Activated T-helper 1 cell treated with anti-CD3 and anti-CD28 coated beads, Interleukin-12 subunit alpha, Interleukin-12 subunit beta, Interleukin-2, Interleukin-4 antibody, amounts not matched to agents 30 ng/mL and 10 ng/mL and 1 ng/mL, durations not matched to agents 14 hours and 24 hours and 36 hours (primary cell): ENCODE results near the gene RELA. TPM values are rescaled to one million over a fixed set of nuclear protein-coding genes. Genes with fewer than 3 reads are reported as not detected.
"Not testable (repeated sequence)": the region's sequence is repeated elsewhere in the genome, so short reads cannot be mapped to it uniquely, and the experiment has no call there.

ENCODE experiments used
- DNase-seq: peaks from one replicate; pipeline ENCODE4 v3.0.0; 2021; ENCODE audit warnings: low spot score
- H3K27ac Mint-ChIP-seq: one replicate; pipeline ENCODE4 v1.8.0; 2021; ENCODE audit warnings: mild to moderate bottlenecking, mixed read lengths
- H3K27me3 Mint-ChIP-seq: one replicate; pipeline ENCODE4 v1.8.0; 2022; ENCODE audit warnings: mild to moderate bottlenecking, moderate library complexity, mixed read lengths; ENCODE audit not compliant: insufficient read depth
- H3K36me3 Mint-ChIP-seq: one replicate; pipeline ENCODE4 v1.8.0; 2021; ENCODE audit warnings: low read depth, mixed read lengths
- H3K4me1 Mint-ChIP-seq: one replicate; pipeline ENCODE4 v1.8.0; 2021; ENCODE audit warnings: low read depth, mixed read lengths
- H3K4me3 Mint-ChIP-seq: one replicate; pipeline ENCODE4 v1.8.0; 2021; ENCODE audit warnings: mild to moderate bottlenecking, moderate library complexity, mixed read lengths
- H3K9me3 Mint-ChIP-seq: one replicate; pipeline ENCODE4 v1.8.0; 2021; ENCODE audit warnings: mixed read lengths
- intact Hi-C: fragments of 100-400 bp; cut with micrococcal nuclease; formaldehyde crosslinking; loops from one replicate; pipeline ENCODE4 v1.15.1; 2024
- total RNA-seq: library from RNA; stranded (reverse); gene quantifications from 2 replicates; pipeline ENCODE4 v1.2.3, GENCODE V29; 2022

RELA gene
- 102 and 104 TPM in 2 replicates for total RNA-seq

DNA sequence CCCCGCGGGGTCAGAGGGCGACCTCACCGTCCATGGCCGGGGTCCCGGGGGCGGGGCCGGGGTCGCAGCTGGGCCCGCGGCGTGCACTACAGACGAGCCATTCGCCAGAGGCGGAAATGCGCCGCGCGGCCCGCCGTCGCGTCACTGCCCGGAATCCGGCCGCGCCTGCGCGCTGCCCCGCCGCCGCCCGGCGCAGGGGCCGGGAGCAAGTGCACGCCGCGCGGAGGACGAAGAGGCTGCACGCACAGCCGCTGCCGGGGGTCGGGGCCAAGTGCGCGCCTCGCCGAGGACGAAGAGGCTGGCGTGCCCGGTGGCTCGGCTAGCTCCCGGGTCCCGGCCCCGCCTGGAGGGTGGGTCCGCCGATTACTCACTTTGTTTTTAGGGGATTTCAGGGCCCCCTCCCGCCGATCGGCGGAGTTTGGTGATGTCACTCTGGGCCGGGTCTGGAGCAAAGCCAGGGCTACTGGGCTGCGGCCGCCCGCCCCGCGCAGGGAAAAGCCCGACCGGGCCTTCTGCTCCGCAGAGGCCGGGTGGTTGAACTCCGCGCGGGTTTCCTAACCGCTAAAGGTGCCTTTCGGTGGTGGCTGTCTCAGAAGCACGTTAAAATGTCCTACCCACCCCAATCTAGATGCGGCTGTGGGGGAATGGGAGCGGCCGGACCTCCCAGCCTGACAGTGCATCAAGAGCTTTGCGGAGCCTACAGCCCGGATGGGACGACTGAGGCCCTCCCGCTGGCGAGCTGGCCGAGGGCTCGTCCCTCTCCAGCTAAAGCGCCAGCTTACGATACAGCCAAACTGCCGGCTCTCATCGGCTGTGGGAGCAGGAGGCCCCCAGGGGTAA lies at the start of gene RELA:
RELA (minus strand) TSS at position 118 of the 840 bp plus-strand sequence; CDS start at position 34, 84 bp downstream.
- Mint-ChIP-seq H3K27me3 (no peaks in the 10 kb centered on the region), H3K4me1 (peaks cover 30% of the 10 kb centered on the region), H3K36me3 (peaks cover 25% of the 10 kb centered on the region)

DNA sequence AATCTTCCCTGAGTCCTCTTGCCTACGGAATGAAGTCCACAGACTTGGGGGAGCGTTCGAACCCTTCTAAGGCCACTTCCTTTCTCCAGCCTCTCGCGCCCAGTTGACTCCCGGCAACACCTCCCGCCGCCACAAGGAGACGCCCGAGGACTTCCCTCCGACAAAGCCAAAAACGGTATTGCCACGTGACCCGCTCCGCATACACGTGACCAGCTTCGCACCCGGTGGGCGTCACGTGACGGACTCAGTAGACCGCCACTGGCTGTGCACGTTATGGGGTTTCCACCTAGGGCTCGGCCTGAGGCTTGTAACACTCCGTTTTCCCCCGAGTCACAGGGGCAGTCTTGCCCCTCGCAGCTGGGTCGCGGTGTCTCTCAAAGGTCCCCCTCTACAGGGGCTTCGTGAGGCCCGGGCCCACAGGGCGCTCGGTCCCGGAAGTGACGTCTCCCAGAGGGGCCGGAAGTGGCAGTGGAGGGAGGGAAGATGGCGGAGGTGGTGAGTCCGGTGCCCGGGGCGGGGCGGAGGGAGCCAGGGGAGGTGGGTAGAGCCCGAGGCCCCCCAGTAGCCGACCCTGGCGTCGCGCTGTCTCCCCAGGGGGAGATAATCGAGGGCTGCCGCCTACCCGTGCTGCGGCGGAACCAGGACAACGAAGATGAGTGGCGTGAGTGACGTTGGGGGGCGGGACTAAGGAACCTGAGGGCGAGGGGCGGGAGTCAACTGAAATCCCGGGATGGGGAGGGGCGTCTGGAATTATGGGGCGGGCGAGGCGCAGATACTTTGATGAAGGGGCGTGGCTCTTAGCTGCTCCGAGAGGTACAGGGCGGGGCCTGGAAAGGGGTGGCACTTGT lies 49.3 kb upstream of the RELA start, which contains the start of gene KAT5:
KAT5 (plus strand) TSS at position 468 of the 848 bp plus-strand sequence; CDS start at position 484, 16 bp downstream.
- no peaks in the 10 kb centered on the region for H3K27me3 Mint-ChIP-seq
- peak within 1 kb of the TSS; percentile 96 for H3K4me3 Mint-ChIP-seq
- peak within 1 kb of the TSS; percentile 98 for H3K27ac Mint-ChIP-seq
- H3K36me3 Mint-ChIP-seq, result peaks cover 24% of the 10 kb centered on the region
- peaks cover 29% of the 10 kb centered on the region for H3K4me1 Mint-ChIP-seq
- DNase-seq, result peak; percentile 98
- intact Hi-C loops, result loop anchor here (1.0 to 5.0 kb wide), 14 partner anchors 8 to 555 kb away; partner anchors contain the start of genes AP5B1, BANF1, CCDC85B and EIF1AD
- no peaks in the 10 kb centered on the region for H3K9me3 Mint-ChIP-seq

More for the DNA sequence above, at the start of gene RELA:
- no peaks in the 10 kb centered on the region for H3K9me3 Mint-ChIP-seq
- H3K27ac Mint-ChIP-seq, result peak within 1 kb of the TSS; percentile 93
- H3K4me3 Mint-ChIP-seq, result peak within 1 kb of the TSS; percentile 89
- intact Hi-C loops, result loop anchor here (1.0 to 2.0 kb wide), 8 partner anchors 10 to 340 kb away; partner anchors contain the start of genes BANF1, C11orf68, DRAP1 and EIF1AD
- peak; percentile 89 for DNase-seq

DNA sequence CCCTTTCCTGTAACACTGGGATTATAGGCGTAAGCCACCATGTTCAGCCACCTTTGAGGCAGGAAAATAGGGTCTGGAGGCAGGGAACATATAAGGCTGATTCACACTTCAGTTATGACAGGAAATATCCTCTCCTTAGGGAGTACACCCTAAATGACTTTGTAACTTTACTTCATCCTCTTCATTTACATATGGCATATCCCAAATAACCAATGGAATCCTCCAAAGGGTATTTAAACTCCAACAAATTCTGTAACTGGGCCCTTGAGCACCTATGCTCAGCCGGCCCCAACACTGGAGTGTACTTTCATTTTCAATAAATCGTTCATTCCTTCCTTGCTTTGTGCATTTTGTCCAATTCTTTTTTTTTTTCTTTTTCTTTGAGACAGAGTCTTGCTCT lies 47.7 kb upstream of the RELA start:
- H3K27me3 Mint-ChIP-seq, result no peaks in the 10 kb centered on the region
- no peak for DNase-seq
- no peaks in the 10 kb centered on the region for H3K9me3 Mint-ChIP-seq
- no peak overlapping the region for H3K4me3 Mint-ChIP-seq
- H3K27ac Mint-ChIP-seq, result no peak overlapping the region
- peaks cover 20% of the 10 kb centered on the region for H3K36me3 Mint-ChIP-seq
- peaks cover 37% of the 10 kb centered on the region for H3K4me1 Mint-ChIP-seq
- intact Hi-C loops, result loop anchor here (5.0 kb wide), 3 partner anchors 292 to 557 kb away; partner anchors contain the start of genes BANF1, EIF1AD, FRMD8 and RAB1B

DNA sequence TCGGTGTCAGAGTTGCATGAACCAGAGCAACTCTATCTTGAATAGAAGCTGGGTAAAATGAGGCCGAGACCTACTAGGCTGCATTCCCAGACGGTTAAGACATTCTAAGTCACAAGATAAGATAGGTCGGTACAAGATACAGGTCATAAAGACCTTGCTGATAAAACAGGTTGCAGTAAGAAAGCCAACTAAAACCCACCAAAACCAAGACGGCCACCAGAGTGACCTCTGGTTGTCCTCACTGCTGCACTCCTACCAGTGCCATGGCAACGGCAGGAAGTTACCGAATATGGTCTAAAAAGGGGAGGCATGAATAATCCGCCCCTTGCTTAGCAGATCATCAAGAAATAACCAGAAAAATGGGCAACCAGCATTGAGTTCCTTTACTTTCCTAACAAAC lies 46.9 kb upstream of the RELA start:
- Mint-ChIP-seq H3K4me3 (no peak overlapping the region), H3K27me3 (no peaks in the 10 kb centered on the region), H3K27ac (no peak overlapping the region), H3K36me3 (peaks cover 13% of the 10 kb centered on the region), H3K4me1 (peaks cover 30% of the 10 kb centered on the region), H3K9me3 (no peaks in the 10 kb centered on the region)
- no peak for DNase-seq
- intact Hi-C loops, result loop anchor here (5.0 kb wide), 3 partner anchors 293 to 558 kb away; partner anchors contain the start of genes BANF1, EIF1AD, FRMD8 and RAB1B

DNA sequence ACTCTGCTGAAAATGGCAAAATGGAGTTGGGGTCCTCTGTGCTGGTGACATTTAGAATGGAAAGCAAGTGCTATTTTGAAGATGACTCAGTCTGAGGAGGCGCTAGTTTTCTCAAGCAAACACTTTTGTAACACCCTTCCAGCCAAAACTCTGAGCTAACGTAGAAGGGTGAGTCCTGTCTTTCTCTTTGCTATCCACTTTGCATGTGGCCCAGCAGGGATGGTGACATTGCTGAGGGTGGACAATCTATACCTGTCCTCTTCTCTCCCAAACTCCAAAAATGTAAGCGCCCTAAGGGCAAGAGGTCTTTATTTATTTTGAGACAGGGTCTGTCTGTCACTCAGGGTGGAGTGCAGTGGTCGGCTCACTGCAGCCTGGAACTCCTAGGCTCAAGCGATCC lies 45.7 kb upstream of the RELA start:
- Mint-ChIP-seq H3K36me3 (peaks cover 4% of the 10 kb centered on the region), H3K9me3 (no peaks in the 10 kb centered on the region), H3K27me3 (no peaks in the 10 kb centered on the region), H3K4me1 (peaks cover 27% of the 10 kb centered on the region), H3K27ac (no peak overlapping the region), H3K4me3 (no peak overlapping the region)
- no peak for DNase-seq
- intact Hi-C loops, result no loop called here

DNA sequence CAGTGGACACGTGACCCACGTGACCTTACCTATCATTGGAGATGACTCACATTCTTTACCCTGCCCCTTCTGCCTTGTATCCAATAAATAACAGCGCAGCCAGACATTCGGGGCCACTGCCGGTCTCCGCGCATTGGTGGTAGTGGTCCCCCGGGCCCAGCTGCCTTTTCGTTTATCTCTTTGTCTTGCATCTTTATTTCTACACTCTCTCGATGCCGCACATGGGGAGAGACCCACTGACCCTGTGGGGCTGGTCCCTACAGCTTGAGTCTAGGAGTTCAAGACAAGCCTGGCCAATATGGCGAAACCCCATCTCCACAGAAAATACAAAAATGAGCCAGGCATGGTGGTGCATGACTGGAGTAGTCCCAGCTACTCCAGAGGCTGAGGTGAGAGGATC lies 44.3 kb upstream of the RELA start:
- H3K4me3 Mint-ChIP-seq, H3K27me3 Mint-ChIP-seq, H3K27ac Mint-ChIP-seq, H3K9me3 Mint-ChIP-seq, DNase-seq, intact Hi-C loops, H3K36me3 Mint-ChIP-seq: not testable (repeated sequence)
- peaks cover 22% of the 10 kb centered on the region for H3K4me1 Mint-ChIP-seq

DNA sequence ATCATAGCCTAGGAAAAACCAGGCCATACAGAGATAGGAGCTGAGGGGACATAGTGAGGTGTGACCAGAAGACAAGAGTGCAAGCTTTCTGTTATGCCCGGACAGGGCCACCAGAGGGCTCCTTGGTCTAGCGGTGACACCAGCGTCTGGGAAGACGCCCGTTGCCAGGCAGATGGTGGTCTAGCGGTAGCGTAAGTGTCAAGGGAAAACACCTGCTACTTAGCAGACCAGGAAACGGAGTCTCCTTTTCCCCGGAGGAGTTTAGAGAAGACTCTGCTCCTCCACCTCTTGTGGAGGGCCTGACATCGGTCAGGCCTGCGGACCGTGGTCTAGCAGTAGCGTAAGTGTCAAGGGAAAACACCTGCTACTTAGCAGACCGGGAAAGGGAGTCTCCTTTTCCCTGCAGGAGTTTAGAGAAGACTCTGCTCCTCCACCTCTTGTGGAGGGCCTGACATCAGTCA lies 43.6 kb upstream of the RELA start:
- not testable (repeated sequence) for H3K27ac Mint-ChIP-seq, H3K36me3 Mint-ChIP-seq, H3K4me3 Mint-ChIP-seq, H3K9me3 Mint-ChIP-seq, H3K27me3 Mint-ChIP-seq
- peaks cover 16% of the 10 kb centered on the region for H3K4me1 Mint-ChIP-seq
- peak; percentile 71 for DNase-seq
- intact Hi-C loops, result loop anchor here (1.0 kb wide), 3 partner anchors 112 to 283 kb away; no protein-coding TSS in a partner anchor

DNA sequence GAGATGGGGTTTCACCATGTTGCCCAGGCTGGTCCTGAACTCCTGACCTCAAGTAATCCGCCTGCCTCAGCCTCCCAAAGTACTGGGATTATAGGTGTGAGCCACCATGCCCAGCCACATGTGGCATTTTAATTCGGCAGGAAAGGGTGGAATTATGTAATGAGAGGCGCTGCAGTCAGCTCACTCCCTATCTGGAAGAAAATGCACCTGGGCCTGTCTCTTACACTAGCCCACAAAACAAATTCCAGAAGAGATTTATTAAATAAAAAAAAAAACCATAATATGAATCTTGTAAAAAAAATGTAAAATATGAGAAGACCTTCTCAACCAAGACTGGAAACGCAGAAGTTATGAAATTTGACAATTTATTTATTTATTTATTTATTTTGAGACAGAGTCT lies 41.1 kb upstream of the RELA start:
- H3K4me3 Mint-ChIP-seq, result no peak overlapping the region
- no peaks in the 10 kb centered on the region for H3K36me3 Mint-ChIP-seq
- intact Hi-C loops, result no loop called here
- peaks cover 2% of the 10 kb centered on the region for H3K27me3 Mint-ChIP-seq
- DNase-seq, result no peak
- H3K4me1 Mint-ChIP-seq, result peaks cover 11% of the 10 kb centered on the region
- H3K27ac Mint-ChIP-seq, result no peak overlapping the region
- no peaks in the 10 kb centered on the region for H3K9me3 Mint-ChIP-seq

DNA sequence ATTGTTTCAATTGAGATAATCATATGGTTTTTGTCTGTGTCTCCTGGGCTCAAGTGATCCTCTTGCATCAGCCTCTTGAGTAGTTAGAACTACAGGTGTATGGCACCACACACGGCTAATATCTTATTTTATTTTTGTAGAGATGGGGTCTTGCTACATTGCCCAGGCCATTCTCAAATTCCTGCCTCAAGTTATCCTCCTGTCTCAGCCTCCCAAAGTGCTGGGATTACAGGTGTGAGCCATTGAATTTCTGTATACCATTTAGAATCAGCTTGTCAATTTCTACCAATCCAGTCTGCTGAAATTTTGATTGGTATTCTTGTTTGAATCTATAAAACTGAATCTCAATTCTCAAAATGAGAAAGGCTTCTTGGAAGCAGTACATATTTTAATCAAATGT lies 39.0 kb upstream of the RELA start:
- Mint-ChIP-seq H3K4me1 (peaks cover 4% of the 10 kb centered on the region), H3K9me3 (no peaks in the 10 kb centered on the region), H3K27ac (no peak overlapping the region), H3K27me3 (peaks cover 6% of the 10 kb centered on the region), H3K36me3 (no peaks in the 10 kb centered on the region), H3K4me3 (no peak overlapping the region)
- no peak for DNase-seq
- intact Hi-C loops, result no loop called here

DNA sequence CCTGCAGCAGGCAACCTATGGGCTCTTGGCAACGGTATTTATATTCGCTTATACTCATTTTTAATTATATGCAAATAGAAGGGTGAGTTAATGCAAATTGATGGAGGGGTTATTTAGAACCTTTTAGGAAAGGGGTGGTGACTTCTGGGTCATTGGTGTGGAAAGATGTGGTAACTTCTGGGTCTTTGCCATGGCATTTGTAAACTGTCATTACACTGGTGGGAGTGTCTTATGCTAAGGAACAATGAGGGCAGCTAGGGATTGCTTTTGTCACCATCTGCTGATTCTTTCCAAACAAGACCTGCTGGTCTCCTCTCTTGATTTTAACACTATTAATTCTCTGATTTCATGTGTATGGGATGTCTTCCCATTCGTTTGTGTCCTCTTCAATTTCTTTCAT lies 37.7 kb upstream of the RELA start:
- Mint-ChIP-seq H3K9me3 (no peaks in the 10 kb centered on the region), H3K4me3 (no peak overlapping the region), H3K27ac (no peak overlapping the region), H3K36me3 (no peaks in the 10 kb centered on the region), H3K27me3 (peaks cover 6% of the 10 kb centered on the region), H3K4me1 (no peaks in the 10 kb centered on the region)
- intact Hi-C loops, result no loop called here
- DNase-seq, result no peak

DNA sequence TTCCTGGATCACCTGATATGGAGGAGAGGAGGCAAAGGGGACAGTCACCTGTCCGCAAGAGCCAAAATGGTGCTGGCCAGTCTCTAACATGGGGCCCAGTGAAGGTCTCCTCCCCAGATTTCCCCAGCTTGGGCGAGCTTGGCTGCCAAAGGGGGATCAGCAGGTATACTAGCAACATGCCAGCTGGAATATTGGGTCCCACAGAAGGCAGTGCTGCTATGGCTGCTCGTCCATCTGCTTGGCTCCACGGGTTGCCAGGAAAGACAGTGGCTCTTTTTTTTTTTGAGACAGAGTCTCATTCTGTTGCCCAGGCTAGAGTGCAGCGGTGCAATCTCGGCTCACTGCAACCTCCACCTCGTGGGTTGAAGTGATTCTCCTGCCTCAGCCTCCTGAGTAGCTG lies 36.6 kb upstream of the RELA start:
- Mint-ChIP-seq H3K27me3 (peaks cover 6% of the 10 kb centered on the region), H3K9me3 (no peaks in the 10 kb centered on the region), H3K36me3 (no peaks in the 10 kb centered on the region), H3K27ac (no peak overlapping the region), H3K4me3 (no peak overlapping the region), H3K4me1 (no peaks in the 10 kb centered on the region)
- intact Hi-C loops, result no loop called here
- DNase-seq, result no peak

DNA sequence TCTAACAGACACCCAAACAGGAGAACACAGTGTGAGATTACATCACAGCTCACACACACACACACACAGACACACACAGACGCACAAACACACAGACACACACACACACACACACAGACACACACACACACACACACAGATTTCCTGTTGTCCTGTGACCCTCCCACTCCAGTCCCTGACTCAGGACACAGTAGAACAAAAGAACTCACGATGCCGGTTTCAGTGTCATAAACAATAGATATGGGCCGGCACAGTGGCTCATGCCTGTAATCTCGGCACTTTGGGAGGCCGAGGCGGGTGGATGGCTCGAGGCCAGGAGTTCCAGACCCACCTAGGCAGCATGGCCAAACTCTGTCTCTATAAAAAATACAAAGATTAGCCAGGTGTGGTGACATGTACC lies 35.5 kb upstream of the RELA start:
- no peaks in the 10 kb centered on the region for H3K36me3 Mint-ChIP-seq
- DNase-seq, result no peak
- H3K27me3 Mint-ChIP-seq, result peaks cover 8% of the 10 kb centered on the region
- no peak overlapping the region for H3K4me3 Mint-ChIP-seq
- no peak overlapping the region for H3K27ac Mint-ChIP-seq
- intact Hi-C loops, result no loop called here
- H3K4me1 Mint-ChIP-seq, result no peaks in the 10 kb centered on the region
- no peaks in the 10 kb centered on the region for H3K9me3 Mint-ChIP-seq
